Osteoblast (primary cell): ENCODE data around the gene SCRN2. TPM values are rescaled to one million over a fixed set of nuclear protein-coding genes. Genes with fewer than 3 reads are reported as not detected.

Experiments used
- DNase-seq: peaks from one replicate; pipeline ENCODE4 v3.0.0; 2011; ENCODE audit warnings: low spot score, mixed read lengths; ENCODE audit not compliant: insufficient read length; ENCODE audit errors: missing footprints
- H2AFZ ChIP-seq: 2 replicates; pipeline ENCODE4 v1.6.0; 2011; ENCODE audit warnings: mild to moderate bottlenecking, low read length
- H3K27ac ChIP-seq: 2 replicates; pipeline ENCODE4 v1.5.1; 2011; ENCODE audit warnings: mild to moderate bottlenecking, low read depth, low read length, moderate library complexity
- H3K27me3 ChIP-seq: 2 replicates; pipeline ENCODE4 v1.6.0; 2012; ENCODE audit warnings: mild to moderate bottlenecking, control low read depth, inconsistent platforms, low read length, moderate library complexity; ENCODE audit not compliant: insufficient read depth
- H3K36me3 ChIP-seq: 2 replicates; pipeline ENCODE4 v1.5.1; 2011; ENCODE audit warnings: mild to moderate bottlenecking, low read length, control low read depth, moderate library complexity; ENCODE audit not compliant: insufficient read depth
- H3K4me1 ChIP-seq: 2 replicates; pipeline ENCODE4 v1.5.1; 2011; ENCODE audit warnings: mild to moderate bottlenecking, low read length, control low read depth, moderate library complexity; ENCODE audit not compliant: insufficient read depth
- H3K4me2 ChIP-seq: 2 replicates; pipeline ENCODE4 v1.6.0; 2011; ENCODE audit warnings: mild to moderate bottlenecking, low read length; ENCODE audit not compliant: insufficient read depth
- H3K4me3 ChIP-seq: fragments of 200-600 bp; sonication (generic); 3 replicates; pipeline ENCODE4 v1.5.1; 2012; ENCODE audit warnings: mild to moderate bottlenecking, low read length, inconsistent platforms; ENCODE audit not compliant: insufficient read depth
- H3K79me2 ChIP-seq: 2 replicates; pipeline ENCODE4 v1.6.0; 2012; ENCODE audit warnings: mild to moderate bottlenecking, low read length, control low read depth, inconsistent platforms; ENCODE audit not compliant: insufficient read depth
- H3K9me3 ChIP-seq: 2 replicates; pipeline ENCODE4 v1.5.1; 2011; ENCODE audit warnings: low read depth, low read length, control low read depth
- H4K20me1 ChIP-seq: 2 replicates; pipeline ENCODE4 v1.6.0; 2012; ENCODE audit warnings: mild to moderate bottlenecking, low read length, control low read depth; ENCODE audit not compliant: insufficient read depth
- CTCF ChIP-seq: IDR thresholded peaks from 2 replicates; pipeline ENCODE4 v1.5.1; 2011; ENCODE audit warnings: mild to moderate bottlenecking, low read depth, low read length, moderate library complexity; ENCODE audit errors: extremely low read depth
- total RNA-seq: library from RNA; depleted of rRNA; stranded (reverse); fragments of >200 nt; gene quantifications from 2 replicates; pipeline ENCODE4 v1.2.3, GENCODE V29; 2012

The SCRN2 gene
- total RNA-seq, 1 donor, result 42.7 TPM

- H3K4me2 ChIP-seq, result peak overlapping the region; percentile 85
- DNase-seq, result no peak
- H3K79me2 ChIP-seq, result no peaks in the 10 kb centered on the region
- no peaks in the 10 kb centered on the region for H3K27me3 ChIP-seq
- H3K4me1 ChIP-seq, result peaks cover 29% of the 10 kb centered on the region
- H3K4me3 ChIP-seq, result peak overlapping the region; percentile 67
- H3K9me3 ChIP-seq, result no peaks in the 10 kb centered on the region
- H3K36me3 ChIP-seq, result no peaks in the 10 kb centered on the region
- peak overlapping the region; percentile 96 for H2AFZ ChIP-seq
- H4K20me1 ChIP-seq, result no peaks in the 10 kb centered on the region
- H3K27ac ChIP-seq, result peak overlapping the region; percentile 81
- TF ChIP-seq CTCF, result no peak
Measured at GRCh38 chr17:47882695-47883588, 41.9 kb upstream of the SCRN2 start.

- Histone ChIP-seq H3K79me2 (no peaks in the 10 kb centered on the region), H4K20me1 (no peaks in the 10 kb centered on the region), H3K9me3 (no peaks in the 10 kb centered on the region), H3K4me3 (peak overlapping the region; percentile 67), H3K4me2 (peak overlapping the region; percentile 85), H3K27me3 (no peaks in the 10 kb centered on the region), H3K4me1 (peaks cover 32% of the 10 kb centered on the region), H2AFZ (peak overlapping the region; percentile 96), H3K36me3 (no peaks in the 10 kb centered on the region), H3K27ac (peak overlapping the region; percentile 81)
- no peak for TF ChIP-seq CTCF
- DNase-seq, result peak; percentile 94
Measured at GRCh38 chr17:47882247-47882646, 41.2 kb upstream of the SCRN2 start.

- no peak for TF ChIP-seq CTCF
- Histone ChIP-seq H3K27me3 (no peaks in the 10 kb centered on the region), H3K4me3 (no peak overlapping the region), H2AFZ (no peak overlapping the region), H3K4me2 (no peak overlapping the region), H3K9me3 (no peaks in the 10 kb centered on the region), H3K79me2 (no peaks in the 10 kb centered on the region), H3K36me3 (no peaks in the 10 kb centered on the region), H3K4me1 (peaks cover 38% of the 10 kb centered on the region), H3K27ac (no peak overlapping the region), H4K20me1 (no peaks in the 10 kb centered on the region)
- no peak for DNase-seq
Measured at GRCh38 chr17:47879776-47880454, 38.8 kb upstream of the SCRN2 start.

GRCh38 chr17:47879028-47879585 is 38.0 kb upstream of the SCRN2 start:
- Histone ChIP-seq H3K9me3 (no peaks in the 10 kb centered on the region), H4K20me1 (no peaks in the 10 kb centered on the region), H3K27ac (peak overlapping the region; percentile 64), H3K36me3 (no peaks in the 10 kb centered on the region), H3K27me3 (no peaks in the 10 kb centered on the region), H3K4me2 (peak overlapping the region; percentile 80), H3K79me2 (no peaks in the 10 kb centered on the region), H3K4me3 (peak overlapping the region; percentile 34), H3K4me1 (peaks cover 39% of the 10 kb centered on the region), H2AFZ (no peak overlapping the region)
- DNase-seq, result peak; percentile 94
- TF ChIP-seq CTCF, result no peak
